Activated naive CD4-positive, alpha-beta T cell treated with anti-CD3 and anti-CD28 coated beads, Interleukin-2, amount 10 ng/mL, durations not matched to agents 7 days and 5 days (primary cell): ENCODE results near the gene CABCOCO1.

Source experiments
- CTCF ChIA-PET: fragments of 350-600 bp; sonication (Branson Sonifier 250); formaldehyde crosslinking; loops from one replicate; lab custom pipeline; 2021; ENCODE audit warnings: antibody characterized with exemption; lab: Charles Lee
- DNase-seq: peaks from one replicate; pipeline ENCODE4 v3.0.0-alpha.2; 2020
- H3K27ac Mint-ChIP-seq: one replicate; pipeline ENCODE4 v1.8.0; 2021; ENCODE audit warnings: mild to moderate bottlenecking, moderate library complexity, mixed read lengths
- H3K27me3 Mint-ChIP-seq: one replicate; pipeline ENCODE4 v1.8.0; 2021; ENCODE audit warnings: mild to moderate bottlenecking, mixed read lengths
- H3K36me3 Mint-ChIP-seq: one replicate; pipeline ENCODE4 v1.8.0; 2021; ENCODE audit warnings: mixed read lengths
- H3K4me1 Mint-ChIP-seq: one replicate; pipeline ENCODE4 v1.8.0; 2021; ENCODE audit warnings: mixed read lengths
- H3K4me3 Mint-ChIP-seq: one replicate; pipeline ENCODE4 v1.8.0; 2021; ENCODE audit warnings: mild to moderate bottlenecking, moderate library complexity, mixed read lengths
- H3K9me3 Mint-ChIP-seq: one replicate; pipeline ENCODE4 v1.8.0; 2021; ENCODE audit warnings: mixed read lengths

CABCOCO1 gene

GRCh38 chr10:61632057-61632670, 30.6 kb upstream of the CABCOCO1 start:
- Mint-ChIP-seq H3K36me3 (no peaks in the 10 kb centered on the region), H3K4me1 (no peaks in the 10 kb centered on the region), H3K27me3 (no peaks in the 10 kb centered on the region), H3K27ac (no peak overlapping the region), H3K4me3 (no peak overlapping the region), H3K9me3 (no peaks in the 10 kb centered on the region)
- CTCF ChIA-PET, result no interaction called here
- no peak for DNase-seq

GRCh38 chr10:61633665-61634064, 29.1 kb upstream of the CABCOCO1 start:
- H3K4me1 Mint-ChIP-seq, result no peaks in the 10 kb centered on the region
- no peaks in the 10 kb centered on the region for H3K36me3 Mint-ChIP-seq
- no peak overlapping the region for H3K4me3 Mint-ChIP-seq
- no peaks in the 10 kb centered on the region for H3K27me3 Mint-ChIP-seq
- no peak for DNase-seq
- CTCF ChIA-PET, result no interaction called here
- no peak overlapping the region for H3K27ac Mint-ChIP-seq
- no peaks in the 10 kb centered on the region for H3K9me3 Mint-ChIP-seq

GRCh38 chr10:61634746-61635145, 28.0 kb upstream of the CABCOCO1 start:
- no peak for DNase-seq

GRCh38 chr10:61635471-61635870, 27.3 kb upstream of the CABCOCO1 start:
- H3K27me3 Mint-ChIP-seq, result no peaks in the 10 kb centered on the region
- H3K4me1 Mint-ChIP-seq, result no peaks in the 10 kb centered on the region
- no peak overlapping the region for H3K4me3 Mint-ChIP-seq
- DNase-seq, result no peak
- CTCF ChIA-PET, result no interaction called here
- no peaks in the 10 kb centered on the region for H3K9me3 Mint-ChIP-seq
- H3K27ac Mint-ChIP-seq, result no peak overlapping the region
- no peaks in the 10 kb centered on the region for H3K36me3 Mint-ChIP-seq

More at GRCh38 chr10:61634746-61635145, 28.0 kb upstream of the CABCOCO1 start:
- Mint-ChIP-seq H3K27ac (no peak overlapping the region), H3K4me1 (no peaks in the 10 kb centered on the region), H3K27me3 (no peaks in the 10 kb centered on the region), H3K36me3 (no peaks in the 10 kb centered on the region), H3K4me3 (no peak overlapping the region), H3K9me3 (no peaks in the 10 kb centered on the region)
- CTCF ChIA-PET, result no interaction called here

GRCh38 chr10:61635932-61636331, 26.8 kb upstream of the CABCOCO1 start:
- Mint-ChIP-seq H3K4me3 (no peak overlapping the region), H3K27ac (no peak overlapping the region), H3K4me1 (no peaks in the 10 kb centered on the region), H3K27me3 (no peaks in the 10 kb centered on the region), H3K9me3 (no peaks in the 10 kb centered on the region), H3K36me3 (no peaks in the 10 kb centered on the region)
- no peak for DNase-seq
- CTCF ChIA-PET, result no interaction called here

GRCh38 chr10:61639952-61640351, 22.8 kb upstream of the CABCOCO1 start:
- no peak overlapping the region for H3K27ac Mint-ChIP-seq
- CTCF ChIA-PET, result no interaction called here
- no peaks in the 10 kb centered on the region for H3K36me3 Mint-ChIP-seq

GRCh38 chr10:61640856-61641255, 21.9 kb upstream of the CABCOCO1 start:
- no peak overlapping the region for H3K27ac Mint-ChIP-seq
- H3K27me3 Mint-ChIP-seq, result no peaks in the 10 kb centered on the region

More at GRCh38 chr10:61639952-61640351, 22.8 kb upstream of the CABCOCO1 start:
- Mint-ChIP-seq H3K27me3 (no peaks in the 10 kb centered on the region), H3K4me3 (no peak overlapping the region), H3K9me3 (no peaks in the 10 kb centered on the region), H3K4me1 (no peaks in the 10 kb centered on the region)
- no peak for DNase-seq

GRCh38 chr10:61642150-61642571, 20.6 kb upstream of the CABCOCO1 start:
- CTCF ChIA-PET, result no interaction called here
- H3K36me3 Mint-ChIP-seq, result no peaks in the 10 kb centered on the region
- H3K27me3 Mint-ChIP-seq, result no peaks in the 10 kb centered on the region
- H3K27ac Mint-ChIP-seq, result no peak overlapping the region
- H3K4me1 Mint-ChIP-seq, result no peaks in the 10 kb centered on the region
- no peak for DNase-seq
- no peak overlapping the region for H3K4me3 Mint-ChIP-seq
- H3K9me3 Mint-ChIP-seq, result no peaks in the 10 kb centered on the region

More at GRCh38 chr10:61640856-61641255, 21.9 kb upstream of the CABCOCO1 start:
- no peaks in the 10 kb centered on the region for H3K9me3 Mint-ChIP-seq
- no peaks in the 10 kb centered on the region for H3K36me3 Mint-ChIP-seq
- H3K4me1 Mint-ChIP-seq, result no peaks in the 10 kb centered on the region
- CTCF ChIA-PET, result no interaction called here
- no peak for DNase-seq
- H3K4me3 Mint-ChIP-seq, result no peak overlapping the region

- H3K4me1 Mint-ChIP-seq, result no peaks in the 10 kb centered on the region
- no peak for DNase-seq
- no peaks in the 10 kb centered on the region for H3K9me3 Mint-ChIP-seq
- H3K36me3 Mint-ChIP-seq, result no peaks in the 10 kb centered on the region
- H3K27me3 Mint-ChIP-seq, result no peaks in the 10 kb centered on the region
- H3K27ac Mint-ChIP-seq, result no peak overlapping the region
- CTCF ChIA-PET, result no interaction called here
- no peak overlapping the region for H3K4me3 Mint-ChIP-seq
Measured at GRCh38 chr10:61642676-61643075, 20.1 kb upstream of the CABCOCO1 start.

- DNase-seq, result no peak
- Mint-ChIP-seq H3K4me3 (no peak overlapping the region), H3K27me3 (no peaks in the 10 kb centered on the region), H3K36me3 (no peaks in the 10 kb centered on the region), H3K9me3 (no peaks in the 10 kb centered on the region), H3K27ac (no peak overlapping the region), H3K4me1 (no peaks in the 10 kb centered on the region)
- CTCF ChIA-PET, result no interaction called here
Measured at GRCh38 chr10:61643316-61643751, 19.4 kb upstream of the CABCOCO1 start.

- H3K9me3 Mint-ChIP-seq, result no peaks in the 10 kb centered on the region
- no peak overlapping the region for H3K27ac Mint-ChIP-seq
- peaks cover 4% of the 10 kb centered on the region for H3K27me3 Mint-ChIP-seq
- no peaks in the 10 kb centered on the region for H3K4me1 Mint-ChIP-seq
- no peaks in the 10 kb centered on the region for H3K36me3 Mint-ChIP-seq
- no peak for DNase-seq
- H3K4me3 Mint-ChIP-seq, result no peak overlapping the region
- CTCF ChIA-PET, result no interaction called here
Measured at GRCh38 chr10:61653699-61654098, 9.0 kb upstream of the CABCOCO1 start.

GRCh38 chr10:61655335-61655851, 7.3 kb upstream of the CABCOCO1 start:
- Mint-ChIP-seq H3K27me3 (peaks cover 9% of the 10 kb centered on the region), H3K36me3 (no peaks in the 10 kb centered on the region), H3K4me3 (no peak overlapping the region), H3K9me3 (no peaks in the 10 kb centered on the region), H3K27ac (no peak overlapping the region), H3K4me1 (no peaks in the 10 kb centered on the region)
- CTCF ChIA-PET, result no interaction called here
- DNase-seq, result no peak

- Mint-ChIP-seq H3K27me3 (peaks cover 18% of the 10 kb centered on the region), H3K36me3 (no peaks in the 10 kb centered on the region), H3K4me1 (no peaks in the 10 kb centered on the region), H3K27ac (no peak overlapping the region), H3K9me3 (no peaks in the 10 kb centered on the region), H3K4me3 (no peak overlapping the region)
- no peak for DNase-seq
- CTCF ChIA-PET, result no interaction called here
Measured at GRCh38 chr10:61663466-61663865, 737 bp downstream of the CABCOCO1 start.

- Mint-ChIP-seq H3K9me3 (no peaks in the 10 kb centered on the region), H3K36me3 (no peaks in the 10 kb centered on the region), H3K4me3 (no peak overlapping the region), H3K27ac (no peak overlapping the region), H3K27me3 (peaks cover 13% of the 10 kb centered on the region), H3K4me1 (no peaks in the 10 kb centered on the region)
- no peak for DNase-seq
- CTCF ChIA-PET, result no interaction called here
Measured at GRCh38 chr10:61664985-61665384, 2.3 kb downstream of the CABCOCO1 start.

GRCh38 chr10:61669161-61669725, 6.5 kb downstream of the CABCOCO1 start:
- no peaks in the 10 kb centered on the region for H3K27me3 Mint-ChIP-seq
- no peak overlapping the region for H3K27ac Mint-ChIP-seq
- no peaks in the 10 kb centered on the region for H3K36me3 Mint-ChIP-seq
- H3K4me3 Mint-ChIP-seq, result no peak overlapping the region
- H3K9me3 Mint-ChIP-seq, result no peaks in the 10 kb centered on the region
- CTCF ChIA-PET, result no interaction called here
- no peaks in the 10 kb centered on the region for H3K4me1 Mint-ChIP-seq
- no peak for DNase-seq
